Activated CD4-positive, alpha-beta T cell treated with anti-CD3 and anti-CD28 coated beads for 4 hours (primary cell): ENCODE data around the gene PDIA6.
"Not testable (repeated sequence)": the region's sequence is repeated elsewhere in the genome, so short reads cannot be mapped to it uniquely, and the experiment has no call there.

Experiments used
- DNase-seq, 2 donors: peaks; one replicate each; pipeline ENCODE4 v3.0.0-alpha.2; 2020

The PDIA6 gene

GRCh38 chr2:10832203-10832936 lies 19.8 kb upstream of the PDIA6 start:
- DNase-seq, result peak; percentile 75 to 77

- no peak for DNase-seq
These were observed 18.9 kb upstream of the PDIA6 start for GRCh38 chr2:10831400-10831985.

GRCh38 chr2:10830641-10831399 lies 18.2 kb upstream of the PDIA6 start:
- no peak for DNase-seq

GRCh38 chr2:10830203-10830602 lies 17.6 kb upstream of the PDIA6 start:
- DNase-seq, result no peak

- DNase-seq, result no peak
These were observed 16.7 kb upstream of the PDIA6 start for GRCh38 chr2:10829299-10829698.

GRCh38 chr2:10828346-10828745 lies 15.8 kb upstream of the PDIA6 start:
- no peak for DNase-seq

- no peak for DNase-seq
These were observed 14.0 kb upstream of the PDIA6 start for GRCh38 chr2:10826625-10827024.

GRCh38 chr2:10826026-10826425 lies 13.4 kb upstream of the PDIA6 start:
- DNase-seq, result no peak

GRCh38 chr2:10824191-10824590 lies 11.6 kb upstream of the PDIA6 start:
- no peak for DNase-seq

GRCh38 chr2:10820978-10821695 lies 8.6 kb upstream of the PDIA6 start:
- DNase-seq, result no peak

- no peak for DNase-seq
These were observed 8.0 kb upstream of the PDIA6 start for GRCh38 chr2:10820562-10820961.

GRCh38 chr2:10819714-10820314 lies 7.2 kb upstream of the PDIA6 start:
- DNase-seq, result no peak

- DNase-seq, result no peak
These were observed 6.4 kb upstream of the PDIA6 start for GRCh38 chr2:10818984-10819383.

- DNase-seq, result not testable (repeated sequence)
These were observed 5.7 kb upstream of the PDIA6 start for GRCh38 chr2:10818305-10818704.

GRCh38 chr2:10817413-10817812 lies 4.8 kb upstream of the PDIA6 start:
- no peak for DNase-seq

GRCh38 chr2:10814571-10815331 lies 2.2 kb upstream of the PDIA6 start:
- DNase-seq, result no peak

- no peak for DNase-seq
These were observed 1.6 kb upstream of the PDIA6 start for GRCh38 chr2:10814142-10814541.

- peak in 1 of 2 donors; percentile 14 for DNase-seq
These were observed 866 bp upstream of the PDIA6 start for GRCh38 chr2:10813163-10814138.

- no peak for DNase-seq
These were observed 1.1 kb downstream of the PDIA6 start for GRCh38 chr2:10811517-10811916.

- no peak for DNase-seq
These were observed 2.1 kb downstream of the PDIA6 start for GRCh38 chr2:10810202-10811161.
